Esophagus muscularis mucosa (tissue), 4 donors: Measurements from ENCODE around the gene IL34. TPM values are rescaled to one million over a fixed set of nuclear protein-coding genes. Genes with fewer than 3 reads are reported as not detected.

ENCODE experiments used
- DNase-seq: peaks from one replicate; pipeline ENCODE4 v3.0.0-alpha.2; 2017; ENCODE audit errors: extremely low spot score
- H3K27ac ChIP-seq, 4 donors: fragments of 200-600 bp; sonication (generic); replicated peaks in 1 of 4; 1 replicate in 3 of 4; 2 replicates in 1 of 4; pipeline ENCODE4 v1.5.1; 2016 to 2019; ENCODE audit warnings: mild to moderate bottlenecking in 1 of 4
- H3K27me3 ChIP-seq, 4 donors: fragments of 200-600 bp; sonication (generic); one replicate each; pipeline versions ENCODE4 v1.5.1 to v1.6.0; 2016 to 2019
- H3K36me3 ChIP-seq, 4 donors: fragments of 200-600 bp; sonication (generic); one replicate each; pipeline ENCODE4 v1.5.1; 2016 to 2019
- H3K4me1 ChIP-seq, 4 donors: fragments of 200-600 bp; sonication (generic); one replicate each; pipeline ENCODE4 v1.5.1; 2016 to 2019
- H3K4me3 ChIP-seq, 4 donors: fragments of 200-600 bp; sonication (generic); 1 replicate in 2 of 4; 2 replicates in 2 of 4; pipeline ENCODE4 v1.5.1; 2016 to 2019; ENCODE audit warnings: mild to moderate bottlenecking in 4 of 4, moderate library complexity in 1 of 4
- H3K9me3 ChIP-seq, 4 donors: fragments of 200-600 bp; sonication (generic); 1 replicate in 3 of 4; 2 replicates in 1 of 4; pipeline ENCODE4 v1.5.1; 2016 to 2019
- EP300 ChIP-seq: sonication (generic); formaldehyde crosslinking; IDR thresholded peaks from one replicate; pipeline ENCODE4 v1.6.1; 2017; ENCODE audit warnings: antibody characterized with exemption
- POLR2A ChIP-seq: fragments of 450-650 bp; IDR thresholded peaks from one replicate; pipeline ENCODE4 v1.6.1; 2017; ENCODE audit warnings: antibody characterized with exemption, moderate library complexity, mild to moderate bottlenecking, low read depth
- POLR2AphosphoS5 ChIP-seq, 2 donors: sonication (generic); formaldehyde crosslinking; IDR thresholded peaks; one replicate each; pipeline ENCODE4 v1.6.1; 2017; ENCODE audit warnings: antibody characterized with exemption in 2 of 2
- WGBS: methylation state at CpG from one replicate; pipeline ENCODE4 v1.1.5; 2018; 5-methylcytosine and 5-hydroxymethylcytosine counted together
- intact Hi-C: fragments of 100-400 bp; cut with DNase I; formaldehyde crosslinking; loops from one replicate; pipeline ENCODE4 v1.15.1; 2023
- total RNA-seq, 4 donors: library from RNA; depleted of rRNA; stranded (reverse); fragments of >200 nt; gene quantifications; one replicate each; pipeline versions ENCODE4 v1.1.0 to v1.2.1, GENCODE V29; 2016
- TF ChIP-seq, protein P1 (sequence below), 3 experiments: fragments of 200-600 bp in 2 of 3; fragments of 450-650 bp in 1 of 3; sonication (generic) in 2 of 3; IDR thresholded peaks; one replicate each; pipeline ENCODE4 v1.5.1; 2017 to 2019; ENCODE audit warnings: antibody characterized with exemption in 3 of 3, mild to moderate bottlenecking in 2 of 3, moderate library complexity in 1 of 3

The IL34 gene
- total RNA-seq, 4 donors from 2014 or later, result 1.7 to 4.7 (median 3.4) TPM

DNA sequence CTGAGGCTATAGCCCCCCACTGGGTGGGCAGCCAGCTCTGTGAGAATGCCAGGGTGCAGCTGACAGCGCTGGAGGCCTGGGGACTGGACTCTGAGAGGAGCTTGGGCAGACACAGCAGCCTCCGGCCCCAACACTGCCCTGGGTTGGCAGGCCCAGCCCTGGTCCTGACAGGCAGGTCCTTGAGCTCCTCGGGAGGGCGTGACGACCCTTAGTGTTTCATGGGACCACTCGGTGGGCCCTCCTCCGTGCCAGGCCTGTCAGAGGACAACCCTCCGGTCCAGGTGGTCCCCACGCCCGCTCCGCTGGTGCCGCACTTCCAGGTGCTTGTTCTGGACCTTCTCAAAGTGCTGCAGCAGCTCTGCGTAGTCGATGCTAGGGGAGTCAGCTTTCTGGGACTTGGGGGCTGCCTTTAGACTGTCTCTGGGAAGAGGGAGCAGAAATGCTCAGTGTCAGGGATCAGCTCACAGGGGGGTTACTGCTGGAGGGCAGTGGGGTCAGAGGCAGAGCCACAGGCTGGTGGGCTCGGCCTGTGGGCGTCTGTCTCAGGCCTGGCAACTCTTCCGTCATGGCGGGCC lies 41.4 kb downstream of the IL34 start:
- H3K36me3 ChIP-seq, result peaks cover 0 to 10% (median 1%) of the 10 kb centered on the region in 4 donors
- no peaks in the 10 kb centered on the region for H3K9me3 ChIP-seq
- no peak for DNase-seq
- H3K4me3 ChIP-seq, result no peak overlapping the region
- no peaks in the 10 kb centered on the region for H3K27me3 ChIP-seq
- intact Hi-C loops, result no loop called here
- TF ChIP-seq EP300 (no peak), POLR2A (no peak), POLR2AphosphoS5 (IDR thresholded peaks at IDR 0.05) (no peak)
- TF ChIP-seq, protein P1, sequence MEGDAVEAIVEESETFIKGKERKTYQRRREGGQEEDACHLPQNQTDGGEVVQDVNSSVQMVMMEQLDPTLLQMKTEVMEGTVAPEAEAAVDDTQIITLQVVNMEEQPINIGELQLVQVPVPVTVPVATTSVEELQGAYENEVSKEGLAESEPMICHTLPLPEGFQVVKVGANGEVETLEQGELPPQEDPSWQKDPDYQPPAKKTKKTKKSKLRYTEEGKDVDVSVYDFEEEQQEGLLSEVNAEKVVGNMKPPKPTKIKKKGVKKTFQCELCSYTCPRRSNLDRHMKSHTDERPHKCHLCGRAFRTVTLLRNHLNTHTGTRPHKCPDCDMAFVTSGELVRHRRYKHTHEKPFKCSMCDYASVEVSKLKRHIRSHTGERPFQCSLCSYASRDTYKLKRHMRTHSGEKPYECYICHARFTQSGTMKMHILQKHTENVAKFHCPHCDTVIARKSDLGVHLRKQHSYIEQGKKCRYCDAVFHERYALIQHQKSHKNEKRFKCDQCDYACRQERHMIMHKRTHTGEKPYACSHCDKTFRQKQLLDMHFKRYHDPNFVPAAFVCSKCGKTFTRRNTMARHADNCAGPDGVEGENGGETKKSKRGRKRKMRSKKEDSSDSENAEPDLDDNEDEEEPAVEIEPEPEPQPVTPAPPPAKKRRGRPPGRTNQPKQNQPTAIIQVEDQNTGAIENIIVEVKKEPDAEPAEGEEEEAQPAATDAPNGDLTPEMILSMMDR (IDR thresholded peaks at IDR 0.05), result no peak
- WGBS, result 78% methylated on average over 15 of the region's 18 CpGs
- peak overlapping the region; percentile 96 to 99 (median 96) for H3K27ac ChIP-seq
- H3K4me1 ChIP-seq, result peaks cover 89 to 95% (median 91%) of the 10 kb centered on the region in 4 donors

DNA sequence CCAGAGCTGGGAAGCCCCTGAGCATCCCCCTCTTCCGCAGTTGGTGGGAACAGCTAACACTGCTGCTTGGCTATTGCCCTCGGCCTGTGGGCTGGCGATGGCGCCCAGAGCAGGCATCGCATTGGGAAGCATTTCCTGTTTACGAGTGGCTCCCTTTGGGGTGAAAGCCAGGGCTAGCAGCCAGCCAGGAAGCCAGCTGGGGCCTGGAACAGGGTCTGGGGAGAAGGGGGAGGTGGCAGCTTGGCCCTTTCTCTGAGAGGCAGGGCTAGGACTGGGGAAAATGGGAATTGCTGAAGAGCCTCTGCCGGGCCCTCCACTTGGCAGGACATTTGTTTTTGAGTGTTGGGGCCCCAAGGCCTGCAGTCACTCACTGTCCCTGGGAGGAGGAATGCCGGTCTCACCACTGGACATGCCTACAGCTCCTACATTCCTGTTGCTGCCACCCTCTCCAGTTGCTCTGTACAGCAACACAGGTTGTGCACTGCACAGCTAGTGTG lies 41.9 kb downstream of the IL34 start:
- Histone ChIP-seq H3K27me3 (no peaks in the 10 kb centered on the region), H3K36me3 (peaks cover 0 to 4% (median 1%) of the 10 kb centered on the region in 4 donors), H3K9me3 (no peaks in the 10 kb centered on the region), H3K27ac (peak overlapping the region; percentile 96 to 99 (median 96)), H3K4me1 (peaks cover 89 to 95% (median 91%) of the 10 kb centered on the region in 4 donors), H3K4me3 (no peak overlapping the region)
- no peak for TF ChIP-seq EP300
- TF ChIP-seq POLR2AphosphoS5 (IDR thresholded peaks at IDR 0.05), result peak; percentile 57 to 58
- TF ChIP-seq, protein P1 (IDR thresholded peaks at IDR 0.05), result no peak
- no peak for TF ChIP-seq POLR2A
- intact Hi-C loops, result no loop called here
- no peak for DNase-seq
- 51% methylated on average over 3 of the region's 8 CpGs for WGBS

DNA sequence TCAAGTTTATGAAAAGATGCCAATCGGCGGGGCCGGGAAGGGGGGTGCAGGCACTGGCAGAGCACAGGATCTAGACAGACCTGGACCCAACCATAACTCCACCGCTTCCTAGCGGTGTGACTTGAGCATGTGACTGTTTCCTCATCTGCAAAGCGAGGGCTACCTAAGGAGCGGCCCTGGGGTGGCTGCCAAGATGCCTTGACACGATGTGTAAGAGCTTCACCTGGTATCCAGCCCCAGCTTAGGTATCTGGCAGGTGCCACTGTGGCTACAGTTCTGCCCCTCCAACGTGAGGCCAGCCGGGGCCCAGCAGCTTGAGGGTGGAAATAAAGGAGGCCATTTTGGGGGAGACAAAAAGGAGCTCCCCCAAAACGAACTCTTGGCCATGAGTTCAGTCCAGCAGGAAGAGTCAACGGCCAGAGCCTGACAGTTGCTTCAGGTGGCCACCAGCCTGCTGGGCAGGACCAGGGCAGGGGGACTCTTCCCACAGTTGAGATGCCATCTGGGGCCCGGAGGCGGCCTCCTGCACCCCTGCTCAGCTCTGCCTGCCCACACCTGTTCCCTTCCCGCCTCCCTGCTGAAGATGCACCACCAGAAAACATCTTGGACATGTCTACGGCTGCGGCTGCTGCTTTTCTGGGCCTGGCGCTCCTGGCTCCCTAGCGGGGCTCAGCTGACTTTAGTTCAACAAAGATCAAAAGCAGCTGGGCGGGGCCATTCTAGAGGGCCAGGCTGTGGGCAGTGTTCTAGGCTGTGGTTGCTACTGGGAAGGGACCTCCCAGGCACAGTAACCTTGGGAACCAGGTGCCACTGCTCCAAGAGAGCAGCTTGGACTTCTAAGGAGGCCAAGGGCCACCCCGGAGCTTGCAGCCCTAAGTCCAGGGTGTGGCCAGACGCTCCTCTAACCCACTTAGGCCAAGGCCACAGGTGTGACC lies 42.9 kb downstream of the IL34 start:
- peak overlapping the region; percentile 96 to 99 (median 96) for H3K27ac ChIP-seq
- H3K4me1 ChIP-seq, result peaks cover 89 to 95% (median 91%) of the 10 kb centered on the region in 4 donors
- H3K4me3 ChIP-seq, result no peak overlapping the region
- H3K27me3 ChIP-seq, result no peaks in the 10 kb centered on the region
- H3K36me3 ChIP-seq, result no peaks in the 10 kb centered on the region
- 70% methylated on average over 14 of the region's 22 CpGs for WGBS
- intact Hi-C loops, result no loop called here
- TF ChIP-seq EP300 (no peak), POLR2AphosphoS5 (IDR thresholded peaks at IDR 0.05) (peak; percentile 63 to 64)
- H3K9me3 ChIP-seq, result no peaks in the 10 kb centered on the region
- no peak for DNase-seq

DNA sequence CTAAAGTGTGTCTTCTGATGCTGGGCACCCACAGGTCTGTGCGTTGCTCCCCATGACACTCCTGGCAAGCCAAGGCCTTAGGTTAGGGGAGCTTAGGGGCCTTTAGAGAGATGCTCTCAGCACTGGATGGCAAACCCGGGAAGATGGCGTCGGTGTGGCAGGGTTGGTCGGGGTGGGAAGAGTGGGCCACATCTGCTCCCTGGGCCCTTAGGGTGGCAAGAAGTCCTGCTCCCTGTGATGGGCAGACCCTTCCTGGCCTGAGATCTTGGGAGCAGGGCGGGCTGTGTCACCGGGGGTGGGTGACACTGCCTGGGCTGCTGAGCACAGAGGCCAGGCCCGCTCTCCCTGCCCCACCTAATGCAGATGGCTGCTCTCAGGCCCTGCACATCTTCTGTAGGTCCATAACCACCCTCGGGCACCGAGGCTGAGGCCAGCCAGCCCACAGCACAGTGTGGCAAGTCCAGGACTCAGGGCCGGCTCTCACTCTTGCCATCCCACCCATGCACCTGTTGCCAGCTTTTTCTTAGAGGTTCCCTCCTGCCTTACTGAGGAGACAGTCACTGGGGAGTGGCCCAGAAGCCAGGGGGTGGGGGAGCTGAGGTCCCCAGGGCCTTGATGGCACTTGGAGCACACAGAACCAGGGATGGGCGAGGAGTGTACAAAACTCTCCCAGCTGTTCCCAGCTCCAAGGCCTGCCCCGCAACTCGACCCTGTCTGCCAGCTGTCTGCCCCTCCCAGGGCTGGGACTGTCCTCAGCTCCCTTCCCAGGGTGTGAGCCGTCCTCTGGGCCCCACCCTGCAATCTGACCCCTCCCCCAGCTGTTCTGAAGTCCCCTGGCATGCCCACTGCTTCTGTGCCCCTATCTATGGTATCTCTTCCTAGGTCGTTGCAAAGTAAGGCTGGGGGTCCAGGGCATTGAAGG lies 43.9 kb downstream of the IL34 start:
- DNase-seq, result no peak
- Histone ChIP-seq H3K27ac (peak overlapping the region; percentile 96 to 99 (median 96)), H3K27me3 (no peaks in the 10 kb centered on the region), H3K9me3 (no peaks in the 10 kb centered on the region), H3K36me3 (no peaks in the 10 kb centered on the region), H3K4me1 (peaks cover 91 to 95% (median 92%) of the 10 kb centered on the region in 4 donors), H3K4me3 (no peak overlapping the region)
- TF ChIP-seq, protein P1 (IDR thresholded peaks at IDR 0.05), result no peak
- no peak for TF ChIP-seq POLR2A
- TF ChIP-seq EP300, result no peak
- TF ChIP-seq POLR2AphosphoS5 (IDR thresholded peaks at IDR 0.05), result no peak
- intact Hi-C loops, result no loop called here
- WGBS, result 88% methylated on average over 7 of the region's 16 CpGs
